Stimulated activated CD8-positive, alpha-beta memory T cell treated with anti-CD3 and anti-CD28 coated beads, Interleukin-15, amount 100 ng/mL, for 24 hours (primary cell): ENCODE data around the gene TBCCD1.

Source experiments
- DNase-seq: peaks from one replicate; pipeline ENCODE4 v3.0.0-alpha.2; 2020; ENCODE audit warnings: low read depth

TBCCD1 gene

GRCh38 chr3:186567072-186567921 is at the start of gene TBCCD1:
TBCCD1 (minus strand) TSS chr3:186567339; CDS start chr3:186564329, 3,010 bp downstream.
- peak; percentile 95 for DNase-seq

GRCh38 chr3:186616299-186616617 is 49.1 kb upstream of the TBCCD1 start:
- no peak for DNase-seq

- DNase-seq: peak; percentile 39
Observed at GRCh38 chr3:186614597-186615483, 47.7 kb upstream of the TBCCD1 start.

- DNase-seq: no peak
Observed at GRCh38 chr3:186614266-186614596, 47.1 kb upstream of the TBCCD1 start.

- no peak for DNase-seq
Observed at GRCh38 chr3:186613637-186614265, 46.6 kb upstream of the TBCCD1 start.

GRCh38 chr3:186612721-186613636 is 45.8 kb upstream of the TBCCD1 start, which contains the start of gene AHSG:
AHSG (plus strand) TSS chr3:186613060; CDS start chr3:186613142, 82 bp downstream.
- no peak for DNase-seq

- DNase-seq: no peak
Observed at GRCh38 chr3:186612065-186612464, 44.9 kb upstream of the TBCCD1 start.

- DNase-seq: no peak
Observed at GRCh38 chr3:186609247-186609868, 42.2 kb upstream of the TBCCD1 start.

GRCh38 chr3:186608624-186609215 is 41.6 kb upstream of the TBCCD1 start:
- no peak for DNase-seq

- DNase-seq: no peak
Observed at GRCh38 chr3:186605561-186606545, 38.7 kb upstream of the TBCCD1 start.

GRCh38 chr3:186605078-186605477 is 37.9 kb upstream of the TBCCD1 start:
- no peak for DNase-seq

GRCh38 chr3:186603159-186603558 is 36.0 kb upstream of the TBCCD1 start:
- no peak for DNase-seq

- DNase-seq: no peak
Observed at GRCh38 chr3:186600896-186601295, 33.8 kb upstream of the TBCCD1 start.

GRCh38 chr3:186599785-186600166 is 32.6 kb upstream of the TBCCD1 start:
- DNase-seq: no peak

- no peak for DNase-seq
Observed at GRCh38 chr3:186599142-186599784, 32.1 kb upstream of the TBCCD1 start.

- no peak for DNase-seq
Observed at GRCh38 chr3:186598794-186599141, 31.6 kb upstream of the TBCCD1 start.

- no peak for DNase-seq
Observed at GRCh38 chr3:186598108-186598784, 31.1 kb upstream of the TBCCD1 start.

- DNase-seq: no peak
Observed at GRCh38 chr3:186596568-186597287, 29.6 kb upstream of the TBCCD1 start.
